SU-DHL-6 (cell line): ENCODE results near the gene PCK1.
A peak's percentile ranks its signal among the peaks of the same experiment; 100 is the strongest.

Experiments
- H2AFZ ChIP-seq: fragments of 200-600 bp; sonication (generic); 2 replicates; pipeline ENCODE4 v1.6.1; 2014; ENCODE audit warnings: low read depth, mild to moderate bottlenecking, moderate library complexity, mixed read lengths, antibody characterized with exemption, low read length; ENCODE audit not compliant: severe bottlenecking
- H3F3A ChIP-seq: fragments of 200-600 bp; shearing (Covaris generic); 2 replicates; pipeline ENCODE4 v1.6.0; 2016; ENCODE audit warnings: antibody characterized with exemption, mild to moderate bottlenecking; ENCODE audit not compliant: insufficient read depth
- H3K27ac ChIP-seq: fragments of 200-600 bp; sonication (generic); 2 replicates; pipeline ENCODE4 v1.5.1; 2016; ENCODE audit warnings: low read depth, mild to moderate bottlenecking, low read length, moderate library complexity, mixed read lengths
- H3K27me3 ChIP-seq: fragments of 200-600 bp; sonication (generic), shearing (Covaris generic); 2 replicates; pipeline ENCODE4 v1.6.0; 2014; ENCODE audit warnings: mild to moderate bottlenecking, low read length
- H3K36me3 ChIP-seq: fragments of 200-600 bp; sonication (generic); 2 replicates; pipeline ENCODE4 v1.6.1; 2014; ENCODE audit warnings: mild to moderate bottlenecking, low read length, mixed read lengths
- H3K4me2 ChIP-seq: fragments of 300-600, 200-600 bp; shearing (Covaris generic), sonication (generic); 2 replicates; pipeline ENCODE4 v1.6.0; 2014; ENCODE audit warnings: low read length, low read depth, mild to moderate bottlenecking; ENCODE audit not compliant: poor library complexity, severe bottlenecking
- H3K4me3 ChIP-seq: fragments of 200-600 bp; sonication (generic); 2 replicates; pipeline ENCODE4 v1.5.1; 2014; ENCODE audit warnings: antibody characterized with exemption, low read length, mild to moderate bottlenecking, mixed read lengths; ENCODE audit not compliant: insufficient read depth, poor library complexity, severe bottlenecking
- H3K79me2 ChIP-seq: fragments of 200-600 bp; sonication (generic); 2 replicates; pipeline ENCODE4 v1.6.1; 2014; ENCODE audit warnings: mild to moderate bottlenecking, low read length, moderate library complexity; ENCODE audit not compliant: insufficient read depth
- H3K9ac ChIP-seq: fragments of 200-600 bp; sonication (generic); 2 replicates; pipeline ENCODE4 v1.7.0; 2014; ENCODE audit warnings: mild to moderate bottlenecking, low read length
- H3K9me2 ChIP-seq: fragments of 200-600 bp; sonication (generic); replicated peaks from 2 replicates; pipeline ENCODE4 v1.6.1; 2014; ENCODE audit warnings: low read length; ENCODE audit not compliant: insufficient read depth
- H3K9me3 ChIP-seq: fragments of 200-600 bp; sonication (generic); 2 replicates; pipeline ENCODE4 v1.6.1; 2014; ENCODE audit warnings: low read length, mixed read lengths; ENCODE audit not compliant: insufficient read depth
- H4K20me1 ChIP-seq: fragments of 200-600 bp; sonication (generic); 2 replicates; pipeline ENCODE4 v1.6.1; 2014; ENCODE audit warnings: low read depth, mild to moderate bottlenecking, antibody characterized with exemption, low read length, moderate library complexity, mixed read lengths
- EZH2phosphoT487 ChIP-seq: fragments of 200-600 bp; sonication (generic), shearing (Covaris generic); conservative IDR thresholded peaks from 2 replicates; pipeline ENCODE4 v1.6.1; 2018; ENCODE audit warnings: mild to moderate bottlenecking, antibody characterized with exemption, low read length, moderate library complexity, mixed read lengths
- TF ChIP-seq, protein P1 (sequence below): fragments of 200-600 bp; sonication (generic); IDR thresholded peaks from one replicate; pipeline ENCODE4 v1.5.1; 2017; ENCODE audit warnings: antibody characterized with exemption, mild to moderate bottlenecking, low read length, moderate library complexity; ENCODE audit not compliant: insufficient read depth, poor library complexity, severe bottlenecking

PCK1 gene

GRCh38 chr20:57582029-57582378 lies 21.1 kb downstream of the PCK1 start:
- Histone ChIP-seq H3K9ac (no peak overlapping the region), H3K9me2 (no peaks in the 10 kb centered on the region), H2AFZ (no peak overlapping the region), H3K4me3 (no peak overlapping the region), H3K27ac (no peak overlapping the region), H3K9me3 (no peaks in the 10 kb centered on the region), H4K20me1 (no peaks in the 10 kb centered on the region), H3K27me3 (no peaks in the 10 kb centered on the region), H3K4me2 (no peak overlapping the region), H3F3A (no peaks in the 10 kb centered on the region), H3K79me2 (no peaks in the 10 kb centered on the region), H3K36me3 (no peaks in the 10 kb centered on the region)
- TF ChIP-seq EZH2phosphoT487 = no peak
- TF ChIP-seq, protein P1, sequence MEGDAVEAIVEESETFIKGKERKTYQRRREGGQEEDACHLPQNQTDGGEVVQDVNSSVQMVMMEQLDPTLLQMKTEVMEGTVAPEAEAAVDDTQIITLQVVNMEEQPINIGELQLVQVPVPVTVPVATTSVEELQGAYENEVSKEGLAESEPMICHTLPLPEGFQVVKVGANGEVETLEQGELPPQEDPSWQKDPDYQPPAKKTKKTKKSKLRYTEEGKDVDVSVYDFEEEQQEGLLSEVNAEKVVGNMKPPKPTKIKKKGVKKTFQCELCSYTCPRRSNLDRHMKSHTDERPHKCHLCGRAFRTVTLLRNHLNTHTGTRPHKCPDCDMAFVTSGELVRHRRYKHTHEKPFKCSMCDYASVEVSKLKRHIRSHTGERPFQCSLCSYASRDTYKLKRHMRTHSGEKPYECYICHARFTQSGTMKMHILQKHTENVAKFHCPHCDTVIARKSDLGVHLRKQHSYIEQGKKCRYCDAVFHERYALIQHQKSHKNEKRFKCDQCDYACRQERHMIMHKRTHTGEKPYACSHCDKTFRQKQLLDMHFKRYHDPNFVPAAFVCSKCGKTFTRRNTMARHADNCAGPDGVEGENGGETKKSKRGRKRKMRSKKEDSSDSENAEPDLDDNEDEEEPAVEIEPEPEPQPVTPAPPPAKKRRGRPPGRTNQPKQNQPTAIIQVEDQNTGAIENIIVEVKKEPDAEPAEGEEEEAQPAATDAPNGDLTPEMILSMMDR = no peak

DNA sequence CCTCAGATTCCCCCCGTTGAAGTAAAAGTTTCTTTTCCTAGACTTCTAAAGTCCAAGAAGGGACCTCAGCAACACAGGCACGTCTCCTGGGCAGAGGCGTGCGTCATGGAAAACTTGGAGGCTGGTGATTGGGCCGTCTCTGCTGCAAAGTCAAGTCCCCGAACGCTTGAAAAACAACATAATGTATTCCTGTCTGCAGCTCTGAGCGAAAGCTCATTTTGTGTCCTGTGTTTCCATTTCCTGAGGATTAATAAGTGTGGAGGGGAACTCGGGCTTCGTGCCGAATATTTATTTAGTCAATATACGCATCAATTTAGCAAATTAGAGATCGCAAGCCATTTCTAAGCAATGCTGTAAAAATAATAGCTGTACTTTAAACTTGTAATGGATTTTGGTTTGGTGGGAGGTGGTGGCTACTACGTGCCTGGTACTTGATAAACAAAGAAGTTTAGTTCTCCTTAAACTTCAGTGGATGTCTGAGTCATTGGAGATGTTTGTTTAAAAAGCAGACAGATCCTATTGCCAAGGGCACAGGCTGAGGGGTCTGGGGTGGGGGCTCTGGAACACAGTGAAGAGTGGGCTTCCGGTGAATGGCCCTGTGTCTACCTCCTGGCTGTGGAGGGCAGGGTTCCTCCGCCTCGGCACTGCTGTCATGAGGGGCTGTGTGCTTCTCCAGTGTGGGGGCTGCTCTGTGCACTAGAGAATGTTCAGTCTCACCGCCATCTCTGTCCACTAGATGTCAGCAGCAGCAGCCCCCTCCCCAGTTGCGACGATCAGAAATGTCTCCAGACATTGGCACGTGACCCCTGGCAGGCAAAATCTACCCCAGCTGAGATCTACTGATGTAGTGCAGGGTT lies 21.8 kb downstream of the PCK1 start:
- Histone ChIP-seq H3K79me2 (no peaks in the 10 kb centered on the region), H3F3A (no peaks in the 10 kb centered on the region), H3K36me3 (no peaks in the 10 kb centered on the region), H4K20me1 (no peaks in the 10 kb centered on the region), H3K9ac (no peak overlapping the region), H3K4me3 (no peak overlapping the region), H3K4me2 (no peak overlapping the region), H3K27ac (no peak overlapping the region), H3K27me3 (no peaks in the 10 kb centered on the region), H3K9me3 (0 out of 2 replicates have a peak, but pooled peaks cover 1% of the 10 kb centered on the region), H2AFZ (no peak overlapping the region), H3K9me2 (no peaks in the 10 kb centered on the region)
- TF ChIP-seq, protein P1 = peak; percentile 29
- no peak for TF ChIP-seq EZH2phosphoT487

DNA sequence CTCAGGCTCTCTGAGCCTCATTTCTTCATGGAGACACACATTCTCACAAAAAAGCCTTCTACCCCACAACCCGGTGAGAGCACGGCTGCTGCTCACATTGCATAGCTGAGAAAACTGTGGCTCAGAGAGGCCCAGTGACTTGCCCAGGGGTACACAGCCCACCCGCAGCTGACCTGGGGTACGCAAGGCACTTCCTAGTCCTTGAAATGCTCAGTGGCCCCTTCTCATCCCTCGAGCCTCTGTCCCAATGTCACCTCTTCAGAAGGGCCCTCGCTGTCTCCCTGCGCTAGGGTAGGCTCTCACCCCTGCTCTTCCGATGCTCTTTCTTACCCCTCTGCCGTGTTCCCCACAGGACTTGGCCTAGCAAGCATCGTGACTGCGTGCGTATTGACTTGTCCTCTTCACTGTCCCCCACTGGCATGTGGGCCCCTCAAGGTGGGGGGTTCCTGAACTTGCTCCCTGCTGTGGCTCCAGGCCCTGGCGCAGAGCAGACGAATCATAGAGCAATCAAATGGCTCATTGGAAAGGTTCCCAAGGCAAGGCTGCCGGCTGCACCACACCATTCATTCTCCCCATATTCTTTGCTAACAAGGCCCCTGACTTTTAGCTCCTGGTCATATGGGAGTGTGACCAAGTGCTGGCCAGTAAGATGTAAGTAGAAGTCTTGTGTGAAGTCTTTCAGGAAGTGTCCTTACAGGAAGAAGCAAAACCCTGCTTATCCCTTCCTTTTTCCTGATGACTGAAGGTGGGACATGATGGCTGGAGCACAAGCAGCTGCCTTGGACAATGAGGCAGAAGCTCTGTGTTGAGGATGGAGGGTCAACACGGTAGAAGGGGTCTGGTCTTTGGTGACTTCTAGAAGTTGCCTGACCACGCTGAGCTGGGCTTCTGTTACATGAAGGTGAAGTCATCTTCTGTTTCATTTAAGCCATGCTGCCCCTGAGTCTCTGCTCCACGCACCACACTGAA lies 22.7 kb downstream of the PCK1 start:
- no peaks in the 10 kb centered on the region for H3K27me3 ChIP-seq
- H3K9me2 ChIP-seq = no peaks in the 10 kb centered on the region
- H3K27ac ChIP-seq = no peak overlapping the region
- no peaks in the 10 kb centered on the region for H4K20me1 ChIP-seq
- H3K9me3 ChIP-seq = 0 out of 2 replicates have a peak, but pooled peaks cover 6% of the 10 kb centered on the region
- H3K9ac ChIP-seq = no peak overlapping the region
- no peaks in the 10 kb centered on the region for H3K36me3 ChIP-seq
- H2AFZ ChIP-seq = no peak overlapping the region
- no peak overlapping the region for H3K4me3 ChIP-seq
- no peak for TF ChIP-seq EZH2phosphoT487
- TF ChIP-seq, protein P1 = no peak
- no peak overlapping the region for H3K4me2 ChIP-seq
- no peaks in the 10 kb centered on the region for H3F3A ChIP-seq
- no peaks in the 10 kb centered on the region for H3K79me2 ChIP-seq
